ENCODE data around the gene MRGPRE.

GRCh38 chr11:3204141-3205015 is 27.8 kb downstream of the MRGPRE start:
- TF ChIP-seq, protein P1, sequence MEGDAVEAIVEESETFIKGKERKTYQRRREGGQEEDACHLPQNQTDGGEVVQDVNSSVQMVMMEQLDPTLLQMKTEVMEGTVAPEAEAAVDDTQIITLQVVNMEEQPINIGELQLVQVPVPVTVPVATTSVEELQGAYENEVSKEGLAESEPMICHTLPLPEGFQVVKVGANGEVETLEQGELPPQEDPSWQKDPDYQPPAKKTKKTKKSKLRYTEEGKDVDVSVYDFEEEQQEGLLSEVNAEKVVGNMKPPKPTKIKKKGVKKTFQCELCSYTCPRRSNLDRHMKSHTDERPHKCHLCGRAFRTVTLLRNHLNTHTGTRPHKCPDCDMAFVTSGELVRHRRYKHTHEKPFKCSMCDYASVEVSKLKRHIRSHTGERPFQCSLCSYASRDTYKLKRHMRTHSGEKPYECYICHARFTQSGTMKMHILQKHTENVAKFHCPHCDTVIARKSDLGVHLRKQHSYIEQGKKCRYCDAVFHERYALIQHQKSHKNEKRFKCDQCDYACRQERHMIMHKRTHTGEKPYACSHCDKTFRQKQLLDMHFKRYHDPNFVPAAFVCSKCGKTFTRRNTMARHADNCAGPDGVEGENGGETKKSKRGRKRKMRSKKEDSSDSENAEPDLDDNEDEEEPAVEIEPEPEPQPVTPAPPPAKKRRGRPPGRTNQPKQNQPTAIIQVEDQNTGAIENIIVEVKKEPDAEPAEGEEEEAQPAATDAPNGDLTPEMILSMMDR (conservative IDR thresholded peaks at IDR 0.05; ENCODE audit: low read depth, low read length) = no peak
- no peak for TF ChIP-seq EZH2phosphoT487 (IDR thresholded peaks at IDR 0.05; ENCODE audit: borderline replicate concordance, low read length)
- TF ChIP-seq EZH2 (IDR thresholded peaks at IDR 0.05; ENCODE audit: low read length, unreplicated experiment) = no peak
